Spleen (tissue), 7 donors: Measurements from ENCODE around the gene SLC2A3.

Source experiments
- CTCF ChIP-seq, 11 experiments: fragments of 200-600 bp in 7 of 11; fragments of 450-650 bp in 4 of 11; sonication (generic) in 4 of 11; IDR thresholded peaks in 8 of 11; conservative IDR thresholded peaks in 3 of 11; 1 replicate in 7 of 11; 2 replicates in 4 of 11; pipeline versions ENCODE4 v1.4.0 to v1.8.0; 2016 to 2021; ENCODE audit warnings: antibody characterized with exemption in 11 of 11, inconsistent platforms in 4 of 11, mild to moderate bottlenecking in 1 of 11
- POLR2A ChIP-seq, 3 donors: fragments of 450-650 bp; IDR thresholded peaks; one replicate each; pipeline ENCODE4 v1.5.1; 2017; ENCODE audit warnings: antibody characterized with exemption in 3 of 3, mild to moderate bottlenecking in 1 of 3
- POLR2AphosphoS5 ChIP-seq, 3 donors: sonication (generic); formaldehyde crosslinking; IDR thresholded peaks; one replicate each; pipeline ENCODE4 v1.5.1; 2017; ENCODE audit warnings: antibody characterized with exemption in 3 of 3
- donor health status: DM: no; HTN: no; CAD: no; lungs with moderate emphysema.
- donor health status: DM: no; HTN: no; CAD: no.
- donor health status: DM: no; HTN: no; CAD: no.

GRCh38 chr12:7948589-7949260, 12.7 kb upstream of the SLC2A3 start:
- TF ChIP-seq CTCF (IDR thresholded peaks at IDR 0.05 in 8 of 11, conservative IDR thresholded peaks at IDR 0.05 in 3 of 11) (no peak), POLR2A (IDR thresholded peaks at IDR 0.05) (no peak), POLR2AphosphoS5 (IDR thresholded peaks at IDR 0.05) (no peak)
